Measurements from ENCODE around the gene IL20RB.

DNA sequence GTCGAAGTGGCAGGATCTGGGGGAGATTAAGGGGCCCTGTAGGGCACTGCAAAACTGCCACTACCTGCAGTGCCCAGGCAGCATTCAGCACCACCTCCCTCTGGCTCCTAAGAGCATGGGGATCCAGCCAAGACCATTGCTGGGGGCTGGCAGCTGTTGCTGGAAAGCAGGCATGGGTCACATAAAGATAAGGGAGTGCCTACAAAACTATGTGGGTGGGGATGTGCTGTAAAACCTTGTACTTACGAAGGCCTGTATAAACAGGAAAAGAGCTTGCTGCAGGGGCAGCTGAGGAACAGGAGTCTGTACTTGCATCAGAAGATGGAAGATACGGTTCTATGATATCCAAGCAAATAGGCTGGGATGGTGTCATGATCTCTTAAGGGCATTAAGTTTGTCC lies 27.1 kb downstream of the IL20RB start:
- TF ChIP-seq, protein P1, sequence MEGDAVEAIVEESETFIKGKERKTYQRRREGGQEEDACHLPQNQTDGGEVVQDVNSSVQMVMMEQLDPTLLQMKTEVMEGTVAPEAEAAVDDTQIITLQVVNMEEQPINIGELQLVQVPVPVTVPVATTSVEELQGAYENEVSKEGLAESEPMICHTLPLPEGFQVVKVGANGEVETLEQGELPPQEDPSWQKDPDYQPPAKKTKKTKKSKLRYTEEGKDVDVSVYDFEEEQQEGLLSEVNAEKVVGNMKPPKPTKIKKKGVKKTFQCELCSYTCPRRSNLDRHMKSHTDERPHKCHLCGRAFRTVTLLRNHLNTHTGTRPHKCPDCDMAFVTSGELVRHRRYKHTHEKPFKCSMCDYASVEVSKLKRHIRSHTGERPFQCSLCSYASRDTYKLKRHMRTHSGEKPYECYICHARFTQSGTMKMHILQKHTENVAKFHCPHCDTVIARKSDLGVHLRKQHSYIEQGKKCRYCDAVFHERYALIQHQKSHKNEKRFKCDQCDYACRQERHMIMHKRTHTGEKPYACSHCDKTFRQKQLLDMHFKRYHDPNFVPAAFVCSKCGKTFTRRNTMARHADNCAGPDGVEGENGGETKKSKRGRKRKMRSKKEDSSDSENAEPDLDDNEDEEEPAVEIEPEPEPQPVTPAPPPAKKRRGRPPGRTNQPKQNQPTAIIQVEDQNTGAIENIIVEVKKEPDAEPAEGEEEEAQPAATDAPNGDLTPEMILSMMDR (IDR thresholded peaks at IDR 0.05; ENCODE audit: extremely low read depth in 1 of 2, insufficient read depth in 1 of 2, low read depth in 1 of 2, low read length in 2 of 2), result no peak
- no peak for TF ChIP-seq POLR2A (IDR thresholded peaks at IDR 0.05; ENCODE audit: low read depth, low read length)
- no peak for TF ChIP-seq EZH2 (IDR thresholded peaks at IDR 0.05; ENCODE audit: borderline replicate concordance, low read depth, low read length, severe bottlenecking)
- TF ChIP-seq, protein P2, sequence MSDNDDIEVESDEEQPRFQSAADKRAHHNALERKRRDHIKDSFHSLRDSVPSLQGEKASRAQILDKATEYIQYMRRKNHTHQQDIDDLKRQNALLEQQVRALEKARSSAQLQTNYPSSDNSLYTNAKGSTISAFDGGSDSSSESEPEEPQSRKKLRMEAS (IDR thresholded peaks at IDR 0.05; ENCODE audit: insufficient read depth, insufficient read length), result no peak

Data from endothelial cell of umbilical vein (primary cell).